Stimulated activated CD8-positive, alpha-beta memory T cell treated with anti-CD3 and anti-CD28 coated beads, Interleukin-4, amount 100 ng/mL, for 48 hours (primary cell): ENCODE results near the gene CHCHD6.
A peak's percentile ranks its signal among the peaks of the same experiment; 100 is the strongest.

ENCODE experiments used
- DNase-seq: peaks from one replicate; pipeline ENCODE4 v3.0.0-alpha.2; 2020

The CHCHD6 gene

DNA sequence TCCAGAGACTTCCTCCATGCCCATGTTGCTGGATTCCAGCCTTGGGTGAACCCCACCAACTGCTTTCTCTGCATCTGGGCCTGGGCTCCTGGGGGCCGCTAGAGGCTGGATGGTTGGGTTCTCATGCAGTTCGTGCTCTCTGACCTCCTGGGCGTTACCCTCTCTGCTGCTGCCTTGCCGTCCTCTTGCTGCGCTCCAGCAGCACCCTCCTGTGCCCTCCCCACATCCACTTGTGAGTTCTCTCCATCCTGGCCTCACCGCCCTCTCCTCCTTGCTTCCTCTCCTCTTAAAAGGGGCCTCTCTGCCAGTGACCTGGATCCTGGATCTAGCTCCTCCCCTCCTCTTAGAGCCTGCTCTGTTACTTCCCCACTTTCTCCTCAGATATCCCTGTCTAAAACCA, 43.7 kb downstream of the CHCHD6 start:
- no peak for DNase-seq

DNA sequence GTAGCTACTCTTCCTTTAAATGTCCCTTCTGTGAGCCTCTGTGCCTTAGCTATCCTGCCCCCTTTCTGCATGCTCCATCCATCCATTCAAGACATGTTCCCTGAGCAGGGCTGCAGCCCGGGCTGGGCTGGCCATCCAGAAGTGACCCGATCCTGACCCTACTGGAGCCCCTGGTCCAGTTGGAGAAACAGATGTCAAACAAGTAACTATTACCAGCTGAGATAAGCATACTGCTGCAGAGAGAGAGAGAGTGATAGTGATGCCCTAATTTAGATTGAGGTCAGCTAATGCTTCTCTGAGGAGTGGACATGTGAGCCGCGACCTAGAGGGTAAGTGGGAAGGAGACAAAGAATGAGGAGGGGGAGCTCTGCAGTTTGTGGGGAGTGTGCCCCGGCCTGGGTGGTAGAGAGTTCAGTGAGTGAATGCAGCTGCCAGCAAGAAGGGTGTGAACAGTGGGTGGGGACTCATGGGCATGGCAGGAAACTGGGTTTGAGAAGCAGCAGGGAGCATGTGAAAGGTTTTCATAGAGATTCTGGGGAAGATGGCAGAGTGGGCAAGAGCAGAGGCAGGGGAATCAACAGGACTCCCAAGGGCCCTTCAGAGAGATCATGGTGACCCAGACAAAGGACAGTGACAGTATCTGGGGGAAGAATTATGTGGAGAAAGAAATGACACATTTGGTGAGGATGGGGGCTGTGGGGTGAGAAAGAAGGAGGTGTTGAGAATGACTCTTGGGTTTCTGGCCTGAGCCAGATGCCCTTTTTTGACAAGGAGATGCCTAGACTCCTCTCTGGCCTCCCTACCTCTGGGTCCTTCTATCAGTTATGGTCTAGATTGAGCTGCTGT, 44.9 kb downstream of the CHCHD6 start:
- no peak for DNase-seq

DNA sequence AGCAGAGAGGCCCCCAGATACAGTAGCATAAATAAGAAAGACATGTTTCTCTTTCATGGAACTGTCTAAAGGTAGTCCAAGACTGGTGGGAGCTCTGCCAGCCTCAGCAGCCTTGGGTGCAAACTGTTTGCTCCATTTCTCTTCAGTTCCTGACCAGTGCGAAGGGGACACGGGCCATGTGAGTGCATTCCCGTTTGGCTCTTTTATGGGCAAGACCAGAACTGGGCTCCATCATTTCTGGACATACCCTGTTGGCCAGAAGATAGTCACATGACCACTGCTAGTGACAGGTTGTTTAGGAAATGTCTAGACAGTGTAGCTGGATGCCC, 45.5 kb downstream of the CHCHD6 start:
- no peak for DNase-seq

DNA sequence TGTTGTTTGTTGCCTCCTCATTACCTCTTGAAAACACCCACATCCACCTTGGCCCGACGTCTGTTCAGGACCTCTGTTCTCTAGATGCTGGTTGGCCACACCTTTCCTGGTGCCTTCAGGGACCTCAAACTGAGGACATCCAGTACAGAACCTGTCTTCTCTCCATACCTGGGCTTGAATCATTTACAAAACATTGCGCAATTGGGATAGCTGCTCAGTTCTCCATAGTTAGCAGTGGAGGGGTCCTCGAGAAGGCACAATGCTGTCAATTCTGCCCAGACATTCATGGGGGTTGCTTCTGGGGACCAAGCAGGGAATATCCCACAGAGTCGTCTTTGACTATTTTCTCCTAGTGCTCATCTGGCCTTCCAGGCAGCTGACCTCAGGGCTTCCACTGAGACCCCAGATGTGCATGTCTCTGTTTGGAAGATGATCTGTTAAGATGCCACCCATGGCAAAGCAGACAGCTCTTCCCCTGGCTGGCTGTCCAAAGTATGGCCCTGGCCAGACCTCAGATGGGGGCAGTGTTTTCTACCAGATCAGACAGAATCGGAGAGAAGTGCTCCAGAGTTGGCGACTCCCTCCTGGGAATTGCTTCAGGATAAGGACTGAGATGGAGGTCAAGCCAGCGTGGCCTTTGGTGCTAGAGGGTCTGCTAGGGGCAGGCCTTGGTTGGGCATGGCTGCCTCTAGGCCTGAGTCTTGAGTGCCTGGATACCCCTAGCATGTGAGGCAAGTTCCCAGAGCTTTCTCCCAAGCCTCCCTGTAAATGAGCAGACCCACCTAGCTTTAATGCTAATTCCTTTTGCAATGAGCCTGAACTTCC, 46.1 kb downstream of the CHCHD6 start:
- DNase-seq: no peak

DNA sequence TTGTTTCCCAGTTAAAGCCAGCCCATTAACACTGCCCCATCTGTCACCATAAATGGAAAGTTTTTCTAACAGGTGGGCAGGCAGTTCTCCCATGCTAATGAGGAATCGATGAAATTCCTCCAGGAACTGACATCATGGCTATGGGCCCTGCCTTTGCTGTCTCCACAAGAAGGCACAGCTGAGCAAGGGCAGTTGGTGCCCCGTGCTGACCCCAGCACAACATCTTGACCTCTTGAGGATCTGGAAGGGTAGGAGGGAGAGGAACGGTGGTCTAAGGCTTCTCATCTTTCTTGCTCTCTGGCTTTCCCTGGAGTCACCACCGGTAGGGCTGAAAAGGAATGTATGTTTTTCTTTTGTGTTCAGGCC, 46.7 kb downstream of the CHCHD6 start:
- DNase-seq: no peak

DNA sequence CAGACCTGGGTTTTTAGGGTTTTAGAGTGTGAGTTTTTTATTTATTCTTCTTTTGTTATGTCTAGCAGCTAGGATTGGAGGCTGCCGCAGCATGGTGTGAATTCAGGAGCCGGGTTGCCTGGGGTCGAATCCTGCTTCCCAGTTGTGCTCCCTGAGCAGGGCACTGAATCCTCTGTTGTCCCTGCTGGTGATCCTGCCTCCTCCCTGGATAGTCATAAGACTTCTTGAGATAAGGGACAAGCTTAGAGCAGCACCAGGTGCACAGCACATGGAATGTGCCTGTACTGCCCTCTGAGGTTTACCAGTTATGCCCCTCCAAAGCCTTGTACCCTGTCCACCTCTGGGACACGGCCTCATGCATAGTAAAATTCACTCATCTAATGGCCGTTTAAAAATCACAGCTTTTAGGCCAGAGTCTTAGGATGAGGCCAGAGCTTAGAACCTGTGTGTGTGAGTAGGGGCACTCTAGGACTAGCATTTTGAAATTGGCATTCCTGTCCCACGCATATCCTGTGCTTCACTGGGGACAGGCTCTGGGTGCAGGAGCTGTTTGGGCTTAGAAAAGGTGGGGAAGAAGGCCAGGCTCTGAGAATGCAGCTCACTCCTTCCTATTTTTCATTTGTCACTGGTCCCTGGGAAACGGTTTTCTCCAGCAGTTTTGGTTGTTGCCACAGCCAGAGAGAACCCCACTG, 47.7 kb downstream of the CHCHD6 start:
- no peak for DNase-seq

DNA sequence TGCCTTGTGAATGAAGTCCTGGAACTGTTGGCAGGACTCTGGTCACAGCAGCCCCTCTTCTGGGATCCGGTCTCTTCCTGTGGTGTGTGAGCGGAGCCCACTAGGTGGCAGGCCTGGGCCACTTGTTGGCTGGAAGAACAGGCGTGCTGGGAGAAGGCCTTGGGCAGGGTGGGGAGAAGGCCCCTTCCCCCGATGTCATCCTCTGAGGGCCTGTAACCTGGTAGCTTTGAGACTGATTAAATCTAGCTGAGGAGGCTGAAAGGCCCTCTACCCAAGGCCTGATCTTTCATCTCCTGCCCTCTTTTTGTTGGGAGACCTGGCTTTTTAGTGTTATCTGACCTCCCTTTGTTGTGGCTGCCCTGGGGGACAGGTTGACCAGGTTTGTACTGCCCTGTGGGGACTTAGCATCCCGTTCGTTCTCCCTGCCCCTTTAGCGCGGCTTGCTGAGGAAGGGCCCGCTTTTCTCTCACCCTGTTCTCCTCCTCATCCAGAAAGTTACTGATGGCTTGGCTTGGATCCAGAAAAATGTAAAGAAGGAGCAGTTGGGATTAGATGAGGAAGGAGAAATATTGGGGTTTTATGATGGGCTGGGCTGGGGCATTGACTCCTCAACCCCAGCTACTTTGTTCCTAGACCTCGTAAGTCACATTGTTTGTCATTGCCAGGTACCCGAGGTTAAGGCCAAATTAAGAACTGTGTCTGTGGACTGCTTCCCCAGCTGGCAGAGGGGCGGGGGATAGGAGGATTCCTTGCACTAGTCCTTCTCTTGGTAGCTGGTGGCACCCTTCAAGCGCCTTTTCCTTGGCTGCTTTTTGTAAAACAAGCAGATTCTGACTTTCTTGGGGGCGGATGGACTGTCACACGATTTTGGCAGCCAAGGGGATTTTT, 48.5 kb downstream of the CHCHD6 start:
- peak; percentile 74 for DNase-seq

DNA sequence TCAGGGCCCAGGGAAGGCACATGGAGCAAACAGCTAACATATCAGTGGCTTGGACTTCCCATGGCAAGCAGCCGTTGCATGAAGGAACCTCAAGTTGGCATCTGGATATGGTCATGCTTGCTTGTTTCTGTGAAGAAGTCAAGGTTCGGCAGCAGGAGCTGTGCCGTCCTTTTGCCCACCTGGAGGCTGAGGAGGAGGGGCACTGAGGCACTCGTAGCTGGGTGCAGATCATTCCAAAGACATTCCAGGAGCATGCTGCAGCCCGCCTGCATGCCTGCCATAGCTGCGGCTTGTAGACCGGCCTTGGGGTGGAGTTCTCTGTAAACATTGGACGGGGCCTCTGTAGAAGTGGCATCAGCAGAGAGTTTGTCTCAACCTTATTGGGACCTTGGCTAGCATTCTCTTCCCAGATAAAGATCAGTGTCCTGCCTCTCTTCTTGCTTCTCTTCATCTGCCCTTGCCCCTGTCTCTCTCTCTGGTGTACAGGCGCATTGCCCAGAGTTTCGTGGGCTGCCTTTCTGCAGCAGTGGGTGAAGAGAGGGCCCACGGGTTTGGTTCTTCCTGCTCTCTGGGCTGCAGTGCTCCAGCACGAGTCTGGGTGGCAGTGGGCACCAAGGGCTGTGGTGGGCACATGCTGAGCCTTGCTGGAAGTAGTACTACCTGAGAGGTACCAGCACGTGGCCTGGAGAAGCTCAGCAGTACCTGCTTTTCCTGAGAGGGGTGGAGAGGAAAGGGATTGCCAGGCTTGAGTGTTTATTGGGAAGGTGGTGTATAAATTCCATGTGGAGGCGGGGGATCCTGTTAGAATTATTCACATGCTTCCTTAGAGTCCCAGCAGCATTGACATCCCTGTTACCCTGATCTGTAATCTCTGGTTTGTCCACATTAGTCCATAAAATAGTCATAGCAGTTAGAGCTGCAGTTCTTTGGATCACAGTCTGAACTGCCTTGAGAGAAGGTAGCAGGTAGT, 49.4 kb downstream of the CHCHD6 start:
- no peak for DNase-seq

DNA sequence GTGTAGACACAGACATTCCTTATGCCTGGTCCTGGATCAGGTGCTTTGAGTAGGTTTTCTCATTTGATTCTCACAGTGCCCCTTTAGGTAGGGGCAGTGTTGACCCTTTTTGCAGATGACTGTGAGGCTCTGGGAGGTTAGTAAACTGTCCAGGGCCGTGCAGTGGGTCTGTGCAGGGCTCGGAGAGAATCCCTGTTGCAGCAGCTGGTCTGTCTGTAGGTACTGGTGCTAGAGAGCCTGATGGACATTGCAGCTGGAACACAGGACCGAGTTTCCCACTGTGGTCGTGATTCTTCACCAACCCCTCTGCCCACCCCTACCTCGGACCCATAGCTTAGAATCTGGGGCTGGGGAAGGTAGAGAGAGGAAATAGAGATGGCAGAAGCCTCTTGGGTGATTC, 51.8 kb downstream of the CHCHD6 start:
- DNase-seq: no peak

DNA sequence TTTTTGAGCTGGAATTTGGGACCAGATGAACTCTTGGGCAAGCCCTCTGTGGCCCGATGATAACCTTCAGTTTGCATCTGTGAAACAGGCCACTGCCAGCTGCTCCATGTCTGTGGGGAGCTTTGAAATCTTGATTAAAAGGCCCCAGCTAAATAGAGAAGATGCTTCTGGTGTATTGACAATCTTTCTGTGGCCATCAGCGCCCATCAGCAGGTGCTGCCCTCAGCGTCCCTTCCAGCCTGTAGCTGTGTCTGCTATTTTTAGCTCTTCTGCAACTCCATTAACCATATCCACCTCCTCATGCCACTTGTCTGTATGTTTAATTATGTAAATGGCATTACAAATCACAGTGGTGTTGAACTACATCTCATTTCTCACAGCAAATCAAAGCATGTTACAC, 54.0 kb downstream of the CHCHD6 start:
- DNase-seq: no peak

DNA sequence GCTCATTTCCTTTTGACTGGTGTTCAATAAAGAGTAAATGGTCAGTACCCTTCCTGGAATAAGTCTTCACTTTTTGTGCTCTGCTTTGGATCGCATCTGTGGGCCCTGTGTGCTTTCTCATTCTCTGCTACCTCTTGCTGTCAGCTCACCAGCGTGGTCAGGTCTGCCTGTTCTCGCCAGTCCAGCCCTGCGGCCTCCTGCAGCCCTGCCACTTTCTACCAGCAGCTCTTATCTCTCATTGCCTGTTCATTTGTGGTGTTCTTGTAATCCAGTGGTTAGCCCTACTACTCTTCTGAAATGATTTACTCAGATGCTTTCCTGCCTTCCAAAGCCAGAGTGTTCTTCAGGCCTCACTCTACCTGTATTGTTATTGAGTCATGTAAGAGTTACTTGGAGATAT, 54.8 kb downstream of the CHCHD6 start:
- no peak for DNase-seq

DNA sequence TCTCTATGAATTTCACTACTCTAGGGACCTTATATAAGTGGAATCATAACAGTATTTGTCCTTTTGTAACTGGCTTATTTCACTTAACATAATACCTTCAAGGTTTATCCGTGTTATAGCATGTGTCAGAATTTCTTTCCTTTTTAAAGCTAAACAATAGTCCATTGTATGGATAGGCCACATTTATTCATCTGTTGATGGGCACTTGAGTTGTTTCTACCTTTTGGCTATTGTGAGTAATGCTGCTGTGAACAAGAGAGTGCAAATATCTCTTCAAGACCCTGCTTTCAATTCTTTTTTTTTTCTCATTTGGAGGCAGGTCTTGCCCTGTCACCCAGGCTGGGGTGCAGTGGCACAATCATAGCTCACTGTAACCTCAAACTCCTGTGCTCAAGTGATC, 56.5 kb downstream of the CHCHD6 start:
- no peak for DNase-seq

DNA sequence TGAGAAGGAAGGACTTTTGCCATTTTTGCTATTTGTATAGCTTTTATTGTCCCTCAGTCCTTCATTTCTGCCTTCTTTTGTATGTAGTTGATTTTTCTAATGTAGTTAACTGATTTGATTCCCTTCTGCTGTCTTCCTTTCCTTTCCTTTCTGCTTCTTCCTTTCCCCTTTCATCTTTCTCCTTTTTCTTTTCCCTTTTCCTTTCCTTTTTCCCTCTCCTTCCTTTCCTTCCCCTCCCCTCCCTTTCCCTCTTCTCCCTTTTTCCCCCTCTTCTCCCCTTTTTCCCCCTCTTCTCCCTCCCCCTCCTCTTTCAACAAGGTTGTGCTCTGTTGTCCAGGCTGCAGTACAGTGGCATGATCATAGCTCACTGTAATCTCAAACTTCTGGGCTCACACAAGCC, 59.0 kb downstream of the CHCHD6 start:
- DNase-seq: no peak

DNA sequence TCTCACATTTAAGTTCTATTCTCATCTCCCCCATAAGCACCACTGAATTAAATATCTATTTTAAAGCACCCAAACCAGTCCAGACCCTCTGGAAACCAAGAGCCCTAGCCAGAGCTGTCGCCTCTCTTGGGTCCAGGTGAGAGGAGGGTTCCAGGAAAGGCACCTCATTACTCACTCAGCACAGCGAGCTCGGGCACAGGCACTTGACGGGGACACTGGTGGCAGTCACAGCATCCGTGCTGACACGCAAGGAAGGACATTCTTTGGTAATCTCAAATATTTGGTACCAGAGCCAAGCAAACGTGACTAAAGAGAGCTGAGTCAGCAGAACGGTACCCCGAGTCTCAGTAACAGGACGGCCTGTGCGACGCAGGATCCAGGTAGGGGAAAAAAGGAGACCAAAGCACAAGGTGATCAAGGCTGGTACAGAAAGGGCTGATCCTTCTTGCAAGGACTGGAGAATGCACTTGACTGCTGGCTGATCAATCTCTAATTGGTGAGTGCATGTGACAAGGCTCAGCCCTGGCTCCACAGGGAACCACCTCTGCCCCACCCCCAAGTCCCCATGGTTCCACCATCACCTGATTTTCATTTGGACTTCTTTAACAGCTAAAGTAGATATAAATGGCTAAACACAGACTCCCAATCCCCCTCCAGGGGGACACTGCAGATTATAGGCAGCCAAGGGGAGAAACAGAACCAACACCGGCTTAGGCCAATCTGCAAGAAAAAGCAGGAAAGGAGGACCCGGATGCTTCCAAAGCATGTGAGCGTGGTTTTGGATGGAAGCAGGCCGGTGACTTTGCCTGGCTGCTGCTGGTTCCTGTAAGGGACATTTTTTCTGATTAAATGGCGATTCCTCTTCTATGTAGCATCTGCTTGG, 61.4 kb downstream of the CHCHD6 start:
- no peak for DNase-seq

DNA sequence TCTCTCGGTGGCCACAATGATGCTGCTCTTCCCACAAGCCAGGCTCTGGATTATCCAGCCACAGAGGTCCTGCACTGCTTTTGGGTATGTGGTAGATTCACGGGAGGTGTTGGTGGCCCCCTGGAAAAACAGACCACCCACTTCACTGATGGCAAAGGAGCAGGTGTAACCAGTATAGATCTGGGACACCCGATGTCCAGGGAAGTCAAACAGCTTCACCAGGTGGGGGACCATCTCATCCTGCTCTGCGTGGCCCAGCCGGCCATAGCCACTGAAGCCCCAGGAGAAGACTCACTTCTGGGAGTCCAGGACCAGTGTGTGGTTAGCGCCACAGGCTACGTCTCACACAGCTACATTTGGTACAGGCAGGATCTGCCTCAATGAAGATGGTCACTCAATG, 62.6 kb downstream of the CHCHD6 start:
- DNase-seq: no peak

DNA sequence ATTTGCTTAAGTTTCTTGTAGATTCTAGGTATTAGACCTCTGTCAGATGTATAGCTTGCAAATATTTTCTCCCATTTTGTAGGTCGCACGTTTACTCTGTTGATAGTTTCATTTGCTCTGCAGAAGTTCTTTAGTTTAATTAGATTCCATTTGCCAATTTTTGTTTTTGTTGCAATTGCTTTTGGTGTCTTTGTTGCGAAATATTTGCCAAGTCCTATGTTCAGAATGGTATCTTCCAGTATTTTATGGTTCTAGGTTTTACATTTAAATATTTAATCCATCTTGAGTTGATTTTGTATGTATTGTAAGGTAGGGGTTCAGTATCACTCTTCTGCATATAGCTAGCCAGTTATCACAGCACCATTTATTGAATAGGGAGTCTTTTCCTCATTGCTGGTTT, 64.9 kb downstream of the CHCHD6 start:
- no peak for DNase-seq

DNA sequence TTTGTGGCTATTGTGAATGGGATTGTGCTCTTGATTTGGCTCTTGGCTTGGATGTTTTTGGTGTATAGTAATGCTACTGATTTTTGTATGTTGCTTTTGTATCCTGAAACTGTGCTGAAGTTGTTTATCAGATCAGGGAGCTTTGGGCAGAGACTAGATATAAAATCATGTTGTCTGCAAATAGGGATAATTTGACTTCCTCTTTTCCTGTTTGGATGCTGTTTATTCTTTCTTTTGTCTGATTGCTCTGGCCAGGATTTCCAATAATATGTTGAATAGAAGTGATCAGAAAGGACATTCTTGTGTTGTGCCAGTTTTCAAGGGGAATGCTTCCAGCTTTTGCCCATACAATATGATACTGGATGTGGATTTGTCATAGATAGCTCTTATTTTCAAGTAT, 66.1 kb downstream of the CHCHD6 start:
- DNase-seq: no peak

DNA sequence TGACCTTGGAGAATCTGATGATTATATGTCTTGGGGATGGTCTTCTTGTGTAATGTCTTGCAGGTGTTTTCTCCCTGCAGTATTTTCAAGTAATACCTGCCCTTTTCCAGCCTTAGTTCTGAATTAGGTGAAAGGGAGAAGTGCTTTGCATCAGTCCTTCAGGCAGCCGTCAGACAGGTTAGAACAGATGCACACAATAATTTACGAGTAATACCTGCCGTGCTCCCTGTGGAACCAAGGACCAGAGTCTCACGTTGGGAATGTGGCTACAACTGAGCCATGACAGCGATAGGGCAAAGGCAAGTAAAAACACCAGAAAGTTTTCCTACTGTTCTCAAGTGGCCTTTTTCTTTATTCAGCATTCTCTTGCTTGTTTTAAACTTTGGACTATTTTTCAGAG, 69.1 kb downstream of the CHCHD6 start:
- no peak for DNase-seq

DNA sequence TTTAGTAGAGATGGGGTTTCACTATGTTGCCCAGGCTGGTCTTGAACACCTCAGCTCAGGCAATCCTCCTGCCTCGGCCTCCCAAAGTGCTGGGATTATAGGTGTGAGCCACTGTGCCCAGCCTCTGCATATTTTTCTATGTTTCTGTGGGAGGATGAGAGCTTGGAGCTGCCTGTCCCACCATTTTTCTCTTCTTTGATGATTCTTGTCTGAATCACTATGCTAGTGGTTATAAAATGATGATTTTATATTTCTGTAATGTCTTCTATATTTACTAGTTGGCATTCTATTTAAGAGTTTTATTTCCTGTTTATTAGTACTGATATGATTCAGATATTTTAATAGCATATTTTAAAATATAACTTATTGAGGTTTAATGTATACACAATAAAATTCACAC, 69.7 kb downstream of the CHCHD6 start:
- no peak for DNase-seq

DNA sequence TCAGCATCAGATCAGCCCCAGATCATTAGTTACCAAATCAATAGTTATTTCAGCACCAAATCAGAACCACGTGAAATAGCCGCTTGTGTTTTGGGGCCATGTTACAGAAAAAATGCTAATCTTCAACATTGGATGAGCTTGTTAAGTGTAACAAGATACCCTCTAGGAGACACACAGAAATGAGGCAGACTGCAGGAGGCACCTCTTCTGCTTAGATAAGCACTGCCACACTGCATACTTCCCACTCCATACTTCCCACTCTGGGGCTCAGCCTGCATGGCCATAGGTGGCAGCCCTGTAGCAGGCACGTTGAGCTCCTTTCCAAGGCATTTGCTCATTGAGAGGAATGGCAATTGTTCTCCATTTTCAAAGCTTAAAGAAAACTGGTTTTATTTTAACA, 73.3 kb downstream of the CHCHD6 start:
- no peak for DNase-seq

DNA sequence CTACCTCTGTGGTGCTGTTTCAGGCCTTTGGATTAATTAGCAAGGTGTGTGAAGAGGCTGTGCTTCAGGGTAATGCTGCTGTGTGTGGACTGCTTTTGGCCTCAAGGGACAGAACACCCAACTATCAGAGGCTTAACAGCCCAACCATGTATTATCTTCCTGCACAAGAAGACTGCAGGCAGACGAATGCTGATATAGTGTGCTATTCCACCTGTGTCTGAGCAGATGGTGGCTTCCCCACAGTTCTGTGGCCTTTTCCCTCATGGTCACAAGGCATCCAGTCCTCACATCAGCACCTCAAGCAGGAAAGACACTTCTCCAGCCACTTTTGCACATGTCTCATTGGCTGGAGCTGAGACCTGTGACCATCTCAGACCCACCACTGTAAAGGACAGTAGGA, 76.6 kb downstream of the CHCHD6 start:
- no peak for DNase-seq
